ENCODE results near the gene PICALM. TPM values are rescaled to one million over a fixed set of nuclear protein-coding genes. Genes with fewer than 3 reads are reported as not detected.

The PICALM gene
- total RNA-seq, 1 donor: 313 TPM

GRCh38 chr11:85977751-85978160 is 91.1 kb downstream of the PICALM start:
- Histone ChIP-seq H3K4me2 (ENCODE audit: insufficient read depth, low read length) (no peak overlapping the region), H3K27ac (ENCODE audit: low read depth, low read length) (no peak overlapping the region), H3K36me3 (ENCODE audit: insufficient read depth, low read length) (peaks cover 78% of the 10 kb centered on the region), H3K27me3 (ENCODE audit: insufficient read depth, low read length) (no peaks in the 10 kb centered on the region), H4K20me1 (ENCODE audit: insufficient read depth, low read length) (peaks cover 15% of the 10 kb centered on the region), H2AFZ (ENCODE audit: low read length) (no peak overlapping the region), H3K4me3 (ENCODE audit: insufficient read depth, low read length) (no peak overlapping the region), H3K4me1 (ENCODE audit: insufficient read depth, low read length) (no peaks in the 10 kb centered on the region), H3K79me2 (ENCODE audit: insufficient read depth, low read length) (peaks cover 67% of the 10 kb centered on the region), H3K9me3 (ENCODE audit: low read depth, low read length) (no peaks in the 10 kb centered on the region)
- TF ChIP-seq CTCF (IDR thresholded peaks at IDR 0.05; ENCODE audit: extremely low read depth, low read depth, low read length): no peak
- no peak for DNase-seq (ENCODE audit: insufficient read length, low spot score, missing footprints)

GRCh38 chr11:85976525-85976924 is 92.4 kb downstream of the PICALM start:
- Histone ChIP-seq H2AFZ (ENCODE audit: low read length) (no peak overlapping the region), H3K27me3 (ENCODE audit: insufficient read depth, low read length) (no peaks in the 10 kb centered on the region), H4K20me1 (ENCODE audit: insufficient read depth, low read length) (peaks cover 15% of the 10 kb centered on the region), H3K4me3 (ENCODE audit: insufficient read depth, low read length) (no peak overlapping the region), H3K9me3 (ENCODE audit: low read depth, low read length) (no peaks in the 10 kb centered on the region), H3K36me3 (ENCODE audit: insufficient read depth, low read length) (peaks cover 83% of the 10 kb centered on the region), H3K27ac (ENCODE audit: low read depth, low read length) (no peak overlapping the region), H3K4me1 (ENCODE audit: insufficient read depth, low read length) (no peaks in the 10 kb centered on the region), H3K79me2 (ENCODE audit: insufficient read depth, low read length) (peaks cover 69% of the 10 kb centered on the region), H3K4me2 (ENCODE audit: insufficient read depth, low read length) (no peak overlapping the region)
- no peak for TF ChIP-seq CTCF (IDR thresholded peaks at IDR 0.05; ENCODE audit: extremely low read depth, low read depth, low read length)
- no peak for DNase-seq (ENCODE audit: insufficient read length, low spot score, missing footprints)

- H3K9me3 ChIP-seq (ENCODE audit: low read depth, low read length): no peaks in the 10 kb centered on the region
- no peak for DNase-seq (ENCODE audit: insufficient read length, low spot score, missing footprints)
- no peak overlapping the region for H3K4me3 ChIP-seq (ENCODE audit: insufficient read depth, low read length)
- H3K27me3 ChIP-seq (ENCODE audit: insufficient read depth, low read length): no peaks in the 10 kb centered on the region
- H4K20me1 ChIP-seq (ENCODE audit: insufficient read depth, low read length): peaks cover 26% of the 10 kb centered on the region
- H3K79me2 ChIP-seq (ENCODE audit: insufficient read depth, low read length): peaks cover 78% of the 10 kb centered on the region
- H3K4me2 ChIP-seq (ENCODE audit: insufficient read depth, low read length): no peak overlapping the region
- TF ChIP-seq CTCF (IDR thresholded peaks at IDR 0.05; ENCODE audit: extremely low read depth, low read depth, low read length): no peak
- no peak overlapping the region for H2AFZ ChIP-seq (ENCODE audit: low read length)
- peaks cover 82% of the 10 kb centered on the region for H3K36me3 ChIP-seq (ENCODE audit: insufficient read depth, low read length)
- peaks cover 6% of the 10 kb centered on the region for H3K4me1 ChIP-seq (ENCODE audit: insufficient read depth, low read length)
- no peak overlapping the region for H3K27ac ChIP-seq (ENCODE audit: low read depth, low read length)
Measured at GRCh38 chr11:85974122-85974521, 94.8 kb downstream of the PICALM start.

- Histone ChIP-seq H3K36me3 (ENCODE audit: insufficient read depth, low read length) (peaks cover 76% of the 10 kb centered on the region), H4K20me1 (ENCODE audit: insufficient read depth, low read length) (peaks cover 46% of the 10 kb centered on the region), H3K4me3 (ENCODE audit: insufficient read depth, low read length) (no peak overlapping the region), H3K4me1 (ENCODE audit: insufficient read depth, low read length) (peaks cover 17% of the 10 kb centered on the region), H3K9me3 (ENCODE audit: low read depth, low read length) (no peaks in the 10 kb centered on the region), H3K4me2 (ENCODE audit: insufficient read depth, low read length) (no peak overlapping the region), H3K27ac (ENCODE audit: low read depth, low read length) (no peak overlapping the region), H2AFZ (ENCODE audit: low read length) (no peak overlapping the region), H3K27me3 (ENCODE audit: insufficient read depth, low read length) (no peaks in the 10 kb centered on the region), H3K79me2 (ENCODE audit: insufficient read depth, low read length) (peaks cover 87% of the 10 kb centered on the region)
- DNase-seq (ENCODE audit: insufficient read length, low spot score, missing footprints): no peak
- TF ChIP-seq CTCF (IDR thresholded peaks at IDR 0.05; ENCODE audit: extremely low read depth, low read depth, low read length): no peak
Measured at GRCh38 chr11:85970593-85970992, 98.3 kb downstream of the PICALM start.

Data from osteoblast (primary cell).